RWPE2 (cell line): ENCODE data around the gene CCDC149.
A peak's percentile ranks its signal among the peaks of the same experiment; 100 is the strongest.

Source experiments
- ATAC-seq: fragments of 200-7000 bp; cut with Tn5 transposase; 3 replicates; pipeline ENCODE4 v1.9.1; 2021; ENCODE audit warnings: low read depth
- DNase-seq: peaks from one replicate; pipeline ENCODE4 v3.0.0-alpha.2; 2020; ENCODE audit warnings: low spot score
- H3K27ac ChIP-seq: fragments of 450-650 bp; 2 replicates; pipeline ENCODE4 v1.5.1; 2017; ENCODE audit warnings: mild to moderate bottlenecking; ENCODE audit not compliant: poor library complexity, severe bottlenecking
- H3K27me3 ChIP-seq: fragments of 250-450 bp; sonication (Bioruptor Pico); 2 replicates; pipeline ENCODE4 v1.5.1; 2021; ENCODE audit warnings: mild to moderate bottlenecking, moderate library complexity; ENCODE audit not compliant: insufficient read depth, poor library complexity, severe bottlenecking
- H3K36me3 ChIP-seq: fragments of 250-450 bp; sonication (Bioruptor Pico); 2 replicates; pipeline ENCODE4 v1.5.1; 2020; ENCODE audit warnings: low read depth, mild to moderate bottlenecking, moderate library complexity
- H3K4me1 ChIP-seq: fragments of 250-450 bp; sonication (Bioruptor Pico); 2 replicates; pipeline ENCODE4 v1.5.1; 2021; ENCODE audit warnings: mild to moderate bottlenecking, moderate library complexity; ENCODE audit not compliant: insufficient read depth, poor library complexity, severe bottlenecking
- H3K4me3 ChIP-seq: fragments of 250-450 bp; sonication (Bioruptor Pico); 2 replicates; pipeline ENCODE4 v1.5.1; 2021; ENCODE audit warnings: mild to moderate bottlenecking, moderate library complexity; ENCODE audit not compliant: severe bottlenecking
- H3K9me3 ChIP-seq: fragments of 250-450 bp; sonication (Bioruptor Pico); 2 replicates; pipeline ENCODE4 v1.5.1; 2021; ENCODE audit warnings: mild to moderate bottlenecking, moderate library complexity; ENCODE audit not compliant: severe bottlenecking
- CTCF ChIP-seq: fragments of 450-650 bp; IDR thresholded peaks from one replicate; pipeline ENCODE4 v1.5.1; 2017; ENCODE audit warnings: mild to moderate bottlenecking, moderate library complexity; ENCODE audit not compliant: poor library complexity, severe bottlenecking

CCDC149 gene

GRCh38 chr4:24933684-24934275 is 20.9 kb upstream of the CCDC149 start:
- TF ChIP-seq CTCF: no peak
- ATAC-seq (no peak), DNase-seq (no peak)
- Histone ChIP-seq H3K4me3 (no peak overlapping the region), H3K36me3 (no peaks in the 10 kb centered on the region), H3K27me3 (no peaks in the 10 kb centered on the region), H3K4me1 (no peaks in the 10 kb centered on the region), H3K27ac (no peak overlapping the region), H3K9me3 (no peaks in the 10 kb centered on the region)

GRCh38 chr4:24932515-24933225 is 19.8 kb upstream of the CCDC149 start:
- no peaks in the 10 kb centered on the region for H3K9me3 ChIP-seq
- H3K27ac ChIP-seq: no peak overlapping the region
- H3K4me3 ChIP-seq: no peak overlapping the region
- TF ChIP-seq CTCF: no peak
- no peaks in the 10 kb centered on the region for H3K27me3 ChIP-seq
- ATAC-seq (no peak), DNase-seq (no peak)
- H3K36me3 ChIP-seq: no peaks in the 10 kb centered on the region
- no peaks in the 10 kb centered on the region for H3K4me1 ChIP-seq

DNA sequence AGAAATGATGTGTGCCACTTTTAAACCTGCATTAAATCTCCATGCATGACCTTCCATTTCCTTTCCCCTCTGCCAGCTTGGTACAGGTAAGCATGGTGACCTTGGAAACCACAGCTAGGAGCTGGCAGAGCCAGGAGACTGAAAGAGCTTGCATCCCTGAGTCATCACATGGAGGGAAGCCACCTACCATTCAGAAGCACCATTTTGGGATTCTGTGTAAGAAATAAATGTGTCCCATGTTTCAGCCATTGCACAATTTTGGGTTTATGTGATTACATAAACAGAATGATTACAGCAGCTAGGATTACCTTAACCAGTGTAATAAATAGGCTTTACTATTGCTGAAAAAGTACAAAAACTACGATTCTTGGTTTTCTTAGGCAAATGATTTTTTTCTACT is 17.3 kb upstream of the CCDC149 start:
- Histone ChIP-seq H3K36me3 (no peaks in the 10 kb centered on the region), H3K27me3 (no peaks in the 10 kb centered on the region), H3K4me3 (no peak overlapping the region), H3K4me1 (no peaks in the 10 kb centered on the region), H3K9me3 (no peaks in the 10 kb centered on the region), H3K27ac (no peak overlapping the region)
- TF ChIP-seq CTCF: no peak
- ATAC-seq (0 out of 3 replicates have a peak, but pooled peaks have one; percentile 21), DNase-seq (no peak)

- no peaks in the 10 kb centered on the region for H3K4me1 ChIP-seq
- no peak for ATAC-seq
- no peak overlapping the region for H3K27ac ChIP-seq
- no peak for DNase-seq
- no peak for TF ChIP-seq CTCF
- no peaks in the 10 kb centered on the region for H3K9me3 ChIP-seq
- H3K27me3 ChIP-seq: no peaks in the 10 kb centered on the region
- no peak overlapping the region for H3K4me3 ChIP-seq
- no peaks in the 10 kb centered on the region for H3K36me3 ChIP-seq
Observed at GRCh38 chr4:24928708-24929107, 15.9 kb upstream of the CCDC149 start.

DNA sequence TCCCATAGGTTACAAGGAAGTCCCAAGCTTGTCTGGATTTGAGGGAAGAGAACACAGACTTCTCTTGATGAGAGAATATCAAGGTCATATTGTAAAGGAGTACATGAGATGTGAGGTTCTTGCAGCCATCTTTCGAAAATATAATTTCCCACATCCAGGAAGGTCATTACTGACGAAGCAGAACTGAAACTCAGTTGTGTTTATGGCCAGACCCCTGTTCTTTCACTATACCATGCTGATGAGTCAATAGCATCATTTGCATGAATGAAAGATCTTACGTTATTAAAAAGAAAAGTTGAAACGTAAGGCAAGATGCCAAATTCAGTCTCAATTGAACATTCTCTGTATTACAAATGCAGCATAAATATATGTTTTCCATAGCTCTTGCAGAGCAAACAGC is 14.2 kb upstream of the CCDC149 start:
- ATAC-seq: no peak

More for the DNA sequence above, 14.2 kb upstream of the CCDC149 start:
- DNase-seq: no peak
- no peaks in the 10 kb centered on the region for H3K27me3 ChIP-seq
- no peaks in the 10 kb centered on the region for H3K36me3 ChIP-seq
- H3K4me1 ChIP-seq: no peaks in the 10 kb centered on the region
- no peak for TF ChIP-seq CTCF
- no peaks in the 10 kb centered on the region for H3K9me3 ChIP-seq
- H3K27ac ChIP-seq: no peak overlapping the region
- no peak overlapping the region for H3K4me3 ChIP-seq
